Measurements from ENCODE around the gene WDR64. TPM values are rescaled to one million over a fixed set of nuclear protein-coding genes. Genes with fewer than 3 reads are reported as not detected.

WDR64 gene
- total RNA-seq, 3 donors from 2014 or later (not counting 1 experiment from before 2014, with no cell fraction given) = not detected

- 100% methylated on average over 1 of the region's 4 CpGs for WGBS (ENCODE audit: insufficient coverage)
These were observed 194.9 kb downstream of the WDR64 start for GRCh38 chr1:241846862-241847539.

GRCh38 chr1:241847540-241847795 lies 195.4 kb downstream of the WDR64 start:
- H3K27ac Mint-ChIP-seq = peak overlapping the region; percentile 98 to 99
- no peaks in the 10 kb centered on the region for H3K36me3 ChIP-seq (ENCODE audit: control insufficient read depth, insufficient read depth, low read length)
- H3K27me3 Mint-ChIP-seq (ENCODE audit: low read depth in 2 of 2) = peaks cover 9 to 14% of the 10 kb centered on the region in 2 donors
- TF ChIP-seq CTCF (IDR thresholded peaks at IDR 0.05) = no peak
- H3K4me3 Mint-ChIP-seq = peak overlapping the region; percentile 99
- H3K9me3 Mint-ChIP-seq = no peaks in the 10 kb centered on the region
- peaks cover 16% of the 10 kb centered on the region in 2 donors for H3K4me1 Mint-ChIP-seq
- intact Hi-C loops (cut with micrococcal nuclease) = loop anchor here (1.0 to 5.0 kb wide), 4 partner anchors 207 to 1410 kb away; partner anchors contain the start of genes CEP170, CHML, FH and KMO
- H3K27ac ChIP-seq (ENCODE audit: low read length) = peak overlapping the region; percentile 99
- no peaks in the 10 kb centered on the region for H3K36me3 Mint-ChIP-seq
- H3K27me3 ChIP-seq (ENCODE audit: control insufficient read depth, insufficient read depth, low read length) = no peaks in the 10 kb centered on the region
- H3K4me3 ChIP-seq (ENCODE audit: low read length) = peak overlapping the region; percentile 97
- ATAC-seq (no peak), DNase-seq (no peak)
- WGBS (ENCODE audit: insufficient coverage) = 3% methylated on average over 3 of the region's 6 CpGs
- H3K9me3 ChIP-seq (ENCODE audit: control insufficient read depth, insufficient read depth, low read length) = no peaks in the 10 kb centered on the region
- peaks cover 7% of the 10 kb centered on the region for H3K4me1 ChIP-seq (ENCODE audit: control insufficient read depth, insufficient read depth, low read length)

More at GRCh38 chr1:241846862-241847539, 194.9 kb downstream of the WDR64 start:
- Histone ChIP-seq H3K4me3 (ENCODE audit: low read length) (peak overlapping the region; percentile 97), H3K27me3 (ENCODE audit: control insufficient read depth, insufficient read depth, low read length) (no peaks in the 10 kb centered on the region), H3K36me3 (ENCODE audit: control insufficient read depth, insufficient read depth, low read length) (no peaks in the 10 kb centered on the region), H3K4me1 (ENCODE audit: control insufficient read depth, insufficient read depth, low read length) (peaks cover 7% of the 10 kb centered on the region), H3K9me3 (ENCODE audit: control insufficient read depth, insufficient read depth, low read length) (no peaks in the 10 kb centered on the region), H3K27ac (ENCODE audit: low read length) (peak overlapping the region; percentile 99)
- Mint-ChIP-seq H3K27me3 (ENCODE audit: low read depth in 2 of 2) (peaks cover 10 to 14% of the 10 kb centered on the region in 2 donors), H3K9me3 (no peaks in the 10 kb centered on the region), H3K4me3 (peak overlapping the region; percentile 99), H3K27ac (peak overlapping the region; percentile 98 to 99), H3K36me3 (no peaks in the 10 kb centered on the region), H3K4me1 (peaks cover 16% of the 10 kb centered on the region in 2 donors)
- intact Hi-C loops (cut with micrococcal nuclease) = loop anchor here (1.0 to 5.0 kb wide), 4 partner anchors 207 to 1410 kb away; partner anchors contain the start of genes CEP170, CHML, FH and KMO
- DNase-seq (no peak), ATAC-seq (no peak)
- no peak for TF ChIP-seq CTCF (IDR thresholded peaks at IDR 0.05)

GRCh38 chr1:241847796-241848685 lies 196.0 kb downstream of the WDR64 start, which contains the start of gene EXO1:
TSS of gene EXO1 (plus strand) at chr1:241848204. CDS start at chr1:241850426, 2,222 bp downstream.
- under 1% methylated on average over 68 of the region's 68 CpGs for WGBS (ENCODE audit: insufficient coverage)
- Mint-ChIP-seq H3K36me3 (no peaks in the 10 kb centered on the region), H3K27me3 (ENCODE audit: low read depth in 2 of 2) (peaks cover 6 to 10% of the 10 kb centered on the region in 2 donors), H3K27ac (peak within 1 kb of the TSS; percentile 98 to 99), H3K9me3 (no peaks in the 10 kb centered on the region), H3K4me1 (peaks cover 16% of the 10 kb centered on the region in 2 donors), H3K4me3 (peak within 1 kb of the TSS; percentile 99)
- TF ChIP-seq CTCF (IDR thresholded peaks at IDR 0.05) = peak; percentile 9
- Histone ChIP-seq H3K36me3 (ENCODE audit: control insufficient read depth, insufficient read depth, low read length) (no peaks in the 10 kb centered on the region), H3K27ac (ENCODE audit: low read length) (peak within 1 kb of the TSS; percentile 99), H3K4me1 (ENCODE audit: control insufficient read depth, insufficient read depth, low read length) (peaks cover 7% of the 10 kb centered on the region), H3K4me3 (ENCODE audit: low read length) (peak within 1 kb of the TSS; percentile 97), H3K27me3 (ENCODE audit: control insufficient read depth, insufficient read depth, low read length) (no peaks in the 10 kb centered on the region), H3K9me3 (ENCODE audit: control insufficient read depth, insufficient read depth, low read length) (no peaks in the 10 kb centered on the region)
- intact Hi-C loops (cut with micrococcal nuclease) = loop anchor here (1.0 to 5.0 kb wide), 4 partner anchors 208 to 1409 kb away; partner anchors contain the start of genes CEP170, CHML, FH and KMO
- DNase-seq (peak; percentile 86 to 94), ATAC-seq (peak; percentile 97)

Data from natural killer cell (primary cell).